ENCODE measurements around the gene TTLL11. TPM values are rescaled to one million over a fixed set of nuclear protein-coding genes. Genes with fewer than 3 reads are reported as not detected.
A peak's percentile ranks its signal among the peaks of the same experiment; 100 is the strongest.
"Not testable (repeated sequence)": the region's sequence is repeated elsewhere in the genome, so short reads cannot be mapped to it uniquely, and the experiment has no call there.

The TTLL11 gene
- total RNA-seq, 2 donors from 2014 or later: 11.8 to 20.4 TPM

DNA sequence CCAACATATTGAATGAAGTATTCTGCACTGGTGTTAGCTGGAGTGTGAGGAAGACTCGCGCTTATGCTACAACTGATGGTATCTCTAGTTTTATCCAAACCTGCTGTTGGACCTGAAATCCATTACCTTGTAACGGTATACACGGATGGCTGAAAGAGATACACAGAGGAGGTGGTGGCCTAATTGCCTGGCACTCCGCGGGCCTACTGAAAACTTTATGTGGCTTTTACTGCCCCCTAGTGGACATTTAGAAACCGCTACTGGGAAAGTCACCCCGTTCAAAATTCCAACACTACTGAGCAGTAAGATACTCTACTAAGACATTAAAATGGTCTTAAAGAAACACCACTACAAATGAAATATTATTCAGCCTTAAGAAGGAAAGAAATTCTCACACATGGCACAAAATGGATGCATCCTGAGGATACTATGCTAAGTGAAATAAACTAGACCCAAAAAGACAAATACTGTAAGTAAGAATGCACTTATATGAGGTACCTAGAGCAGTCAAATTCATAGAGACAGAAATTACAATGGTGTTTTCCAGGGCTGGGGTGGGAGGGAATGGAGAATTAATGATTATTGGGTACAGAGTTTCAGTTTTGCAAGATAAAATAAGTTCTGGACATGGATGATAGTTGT, 100.4 kb downstream of the TTLL11 start:
- intact Hi-C loops (cut with DNase I): loop anchor here (5.0 kb wide), 2 partner anchors 305 to 445 kb away; no protein-coding TSS in a partner anchor
- peak; percentile 83 for DNase-seq (ENCODE audit: low spot score)

GRCh38 chr9:121991307-121991661, 101.8 kb downstream of the TTLL11 start:
- no peak for DNase-seq (ENCODE audit: low spot score)
- intact Hi-C loops (cut with DNase I): loop anchor here (5.0 kb wide), 2 partner anchors 304 to 444 kb away; no protein-coding TSS in a partner anchor

GRCh38 chr9:121990600-121991306, 102.4 kb downstream of the TTLL11 start:
- DNase-seq (ENCODE audit: low spot score): no peak
- intact Hi-C loops (cut with DNase I): loop anchor here (5.0 kb wide), 2 partner anchors 303 to 443 kb away; no protein-coding TSS in a partner anchor

- DNase-seq (ENCODE audit: low spot score): no peak
- intact Hi-C loops (cut with DNase I): loop anchor here in 1 of 2 donors (10.0 kb wide), 1 partner anchor 304 kb away; no protein-coding TSS in a partner anchor
Measured at GRCh38 chr9:121989010-121989409, 104.1 kb downstream of the TTLL11 start.

GRCh38 chr9:121987314-121987713, 105.8 kb downstream of the TTLL11 start:
- DNase-seq (ENCODE audit: low spot score): no peak
- intact Hi-C loops (cut with DNase I): loop anchor here in 1 of 2 donors (10.0 kb wide), 1 partner anchor 303 kb away; no protein-coding TSS in a partner anchor

DNA sequence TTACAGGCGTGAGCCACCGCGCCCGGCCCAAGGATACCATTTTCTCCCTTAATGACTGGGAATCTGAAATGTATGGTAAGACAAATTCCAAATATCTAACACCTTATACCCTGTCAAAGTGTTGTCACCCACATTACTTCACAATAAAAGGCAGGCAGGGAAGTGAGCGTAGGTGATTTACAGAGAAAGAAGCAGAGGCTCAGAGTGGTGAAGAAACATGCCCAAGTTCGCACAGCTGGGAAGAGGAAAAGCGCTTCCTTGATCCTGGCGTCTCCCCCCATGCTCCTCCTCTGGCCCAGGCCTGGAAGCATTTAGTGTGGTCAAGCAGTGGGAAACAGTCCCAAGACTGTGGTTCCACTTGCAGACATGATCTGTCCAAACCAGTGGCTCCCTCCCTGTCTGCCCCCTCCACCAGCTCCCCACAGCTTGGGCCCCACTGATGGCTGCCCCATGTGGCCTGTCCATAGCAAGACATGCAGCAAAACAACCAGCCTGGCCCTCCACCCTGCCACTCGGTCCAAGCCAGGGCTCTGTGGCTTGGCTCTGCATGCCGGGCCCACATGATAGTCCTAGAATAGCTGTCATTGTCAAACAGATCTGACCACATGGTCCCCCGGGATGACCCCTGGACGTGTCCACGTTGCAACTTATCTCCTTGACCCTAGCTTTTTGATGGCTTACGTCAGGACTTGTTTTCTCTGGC, 107.2 kb downstream of the TTLL11 start:
- peak; percentile 89 for DNase-seq (ENCODE audit: low spot score)
- intact Hi-C loops (cut with DNase I): loop anchor here in 1 of 2 donors (10.0 kb wide), 1 partner anchor 301 kb away; no protein-coding TSS in a partner anchor

- intact Hi-C loops (cut with DNase I): loop anchor here in 1 of 2 donors (10.0 kb wide), 1 partner anchor 300 kb away; no protein-coding TSS in a partner anchor
- DNase-seq (ENCODE audit: low spot score): no peak
Measured at GRCh38 chr9:121984726-121985402, 108.2 kb downstream of the TTLL11 start.

DNA sequence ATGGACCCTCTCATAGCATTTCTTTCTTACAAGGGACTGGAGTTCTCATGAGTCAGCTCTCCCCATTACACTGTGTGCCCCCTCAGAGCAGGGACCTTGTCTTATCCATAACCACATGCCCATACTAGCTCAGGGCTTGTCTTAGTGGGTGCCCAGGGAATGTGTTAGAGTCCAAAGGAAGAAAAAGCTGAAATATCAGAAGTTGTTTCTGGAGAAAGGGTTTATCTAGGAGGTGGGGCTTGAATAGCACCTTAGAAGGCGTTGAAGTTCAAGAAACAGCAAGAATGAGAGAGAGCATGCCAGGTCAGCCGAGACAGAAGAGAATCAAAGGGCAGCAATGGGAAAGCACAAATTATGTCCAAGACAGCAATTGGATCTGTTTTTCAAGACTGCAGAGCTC, 109.4 kb downstream of the TTLL11 start:
- intact Hi-C loops (cut with DNase I): loop anchor here in 1 of 2 donors (10.0 kb wide), 1 partner anchor 299 kb away; no protein-coding TSS in a partner anchor
- no peak for DNase-seq (ENCODE audit: low spot score)

GRCh38 chr9:121981118-121981883, 111.8 kb downstream of the TTLL11 start:
- intact Hi-C loops (cut with DNase I): loop anchor here in 1 of 2 donors (10.0 kb wide), 1 partner anchor 296 kb away; no protein-coding TSS in a partner anchor

DNA sequence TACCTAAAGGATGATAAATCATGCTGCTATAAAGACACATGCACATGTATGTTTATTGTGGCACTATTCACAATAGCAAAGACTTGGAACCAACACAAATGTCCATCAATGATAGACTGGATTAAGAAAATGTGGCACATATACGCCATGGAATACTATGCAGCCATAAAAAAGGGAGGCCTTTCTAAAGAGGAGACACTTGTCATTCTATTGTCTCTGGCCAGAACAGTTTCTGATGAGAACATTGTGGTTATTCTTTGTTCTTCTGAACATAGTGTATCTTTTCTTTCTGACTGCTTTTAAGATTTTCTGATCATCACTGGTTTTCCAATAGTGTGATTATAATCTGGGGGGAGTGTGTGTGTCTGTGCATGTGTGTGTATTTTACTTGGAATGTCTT, 112.4 kb downstream of the TTLL11 start:
- not testable (repeated sequence) for DNase-seq (ENCODE audit: low spot score)
- intact Hi-C loops (cut with DNase I): loop anchor here in 1 of 2 donors (10.0 kb wide), 1 partner anchor 296 kb away; no protein-coding TSS in a partner anchor

More at GRCh38 chr9:121981118-121981883, 111.8 kb downstream of the TTLL11 start:
- no peak for DNase-seq (ENCODE audit: low spot score)

DNA sequence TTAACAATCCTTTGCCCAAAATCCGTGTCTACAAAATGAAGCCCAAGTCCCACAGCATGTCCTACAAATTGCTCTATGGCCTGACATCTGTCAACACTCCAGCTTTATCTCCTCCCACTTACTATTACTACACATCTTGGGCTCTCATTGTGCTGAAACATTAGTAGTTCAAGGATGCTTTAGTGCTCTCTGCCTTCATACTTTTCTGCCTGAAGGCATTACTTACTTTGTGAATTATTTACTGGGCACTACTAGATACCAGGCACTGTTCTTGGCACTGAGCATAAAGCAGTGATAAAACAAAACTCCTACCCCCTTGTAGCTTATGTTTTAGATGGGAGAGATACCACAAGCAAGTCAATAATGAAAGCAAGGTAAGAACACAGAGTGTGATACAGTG, 113.4 kb downstream of the TTLL11 start:
- DNase-seq (ENCODE audit: low spot score): no peak
- intact Hi-C loops (cut with DNase I): loop anchor here in 1 of 2 donors (10.0 kb wide), 1 partner anchor 295 kb away; no protein-coding TSS in a partner anchor

DNA sequence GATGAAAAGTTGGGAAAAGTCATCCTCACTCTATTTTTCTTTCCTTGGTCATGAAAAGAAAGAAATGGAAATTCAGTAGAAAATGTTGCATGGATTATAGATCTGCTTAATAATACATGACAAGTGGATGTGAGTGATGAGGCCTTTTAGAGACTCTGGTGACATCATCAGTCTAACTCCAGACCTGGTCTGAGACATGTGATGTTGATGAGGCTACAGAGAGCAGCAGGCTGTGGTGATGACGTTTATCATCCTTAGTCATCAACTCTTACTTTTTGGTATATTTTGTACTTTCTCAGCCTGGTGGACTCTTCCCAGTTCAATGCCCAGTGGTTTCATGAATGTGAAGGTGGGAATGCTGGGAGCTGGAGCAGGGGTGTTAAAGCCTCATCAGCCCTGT, 116.4 kb downstream of the TTLL11 start:
- intact Hi-C loops (cut with DNase I): no loop called here
- no peak for DNase-seq (ENCODE audit: low spot score)

- intact Hi-C loops (cut with DNase I): no loop called here
Measured at GRCh38 chr9:121975801-121976277, 117.3 kb downstream of the TTLL11 start.

DNA sequence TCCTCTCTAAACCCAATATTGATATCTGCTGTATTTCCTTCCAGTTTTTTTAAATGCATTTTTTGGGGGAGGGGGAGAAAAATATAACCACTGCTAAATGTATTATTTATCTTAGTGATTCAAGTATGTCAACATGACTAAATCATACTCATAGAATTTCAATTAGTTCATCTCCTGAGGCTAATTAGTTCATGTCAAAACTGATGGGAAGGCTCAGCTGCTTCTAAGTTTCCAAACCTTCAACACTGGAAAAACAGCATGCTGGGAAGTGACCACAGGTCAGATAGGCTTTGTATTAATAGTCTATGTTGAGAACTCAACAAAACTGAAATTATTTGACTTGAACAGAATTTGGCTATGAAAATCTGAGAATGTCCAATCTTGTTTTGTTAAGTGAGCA, 118.7 kb downstream of the TTLL11 start:
- DNase-seq (ENCODE audit: low spot score): no peak
- intact Hi-C loops (cut with DNase I): no loop called here

More at GRCh38 chr9:121975801-121976277, 117.3 kb downstream of the TTLL11 start:
- no peak for DNase-seq (ENCODE audit: low spot score)

DNA sequence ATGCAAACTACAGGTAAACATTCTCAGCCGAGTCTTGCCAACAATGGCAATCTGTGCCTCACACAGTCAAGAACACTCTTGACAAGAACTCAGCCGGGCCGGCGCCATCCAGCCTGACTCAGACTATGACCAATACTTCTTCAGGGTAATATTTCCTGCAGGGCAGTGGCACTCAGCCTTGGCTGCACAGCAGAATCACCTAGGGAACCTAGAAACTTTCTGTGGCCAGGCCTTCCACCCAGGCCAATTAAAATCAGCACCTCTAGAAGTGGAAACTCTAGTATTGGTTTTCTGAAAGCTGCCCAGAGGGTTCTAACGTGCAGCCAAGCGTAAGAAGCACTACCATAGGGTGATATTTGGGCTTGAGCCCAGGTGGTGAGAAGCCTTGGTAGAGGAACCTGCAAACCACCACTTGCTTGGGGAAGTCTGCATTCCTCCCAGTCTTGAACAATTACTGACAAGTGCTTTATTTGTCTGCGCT, 120.6 kb downstream of the TTLL11 start:
- intact Hi-C loops (cut with DNase I): no loop called here
- no peak for DNase-seq (ENCODE audit: low spot score)

DNA sequence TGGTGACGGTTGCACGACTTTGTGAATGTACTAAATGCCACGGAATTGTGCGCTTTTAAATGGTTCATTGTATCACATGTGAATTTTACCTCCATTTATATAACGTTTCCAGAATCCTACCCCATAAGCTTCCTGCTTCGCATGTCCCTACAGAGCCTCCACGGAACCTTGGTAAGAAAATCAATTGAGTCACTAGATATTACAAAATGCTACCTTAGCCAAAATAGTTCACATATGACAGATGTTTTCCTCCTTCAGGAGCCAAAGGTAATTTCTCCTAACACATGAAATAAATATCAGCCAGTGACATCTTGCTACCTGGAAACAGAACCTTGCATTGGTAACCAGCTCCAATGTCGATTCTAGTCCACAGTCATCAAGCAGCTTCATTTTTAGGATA, 125.1 kb downstream of the TTLL11 start:
- intact Hi-C loops (cut with DNase I): no loop called here
- no peak for DNase-seq (ENCODE audit: low spot score)

- no peak for DNase-seq (ENCODE audit: low spot score)
- intact Hi-C loops (cut with DNase I): no loop called here
Measured at GRCh38 chr9:121966706-121967105, 126.4 kb downstream of the TTLL11 start.

- intact Hi-C loops (cut with DNase I): no loop called here
- no peak for DNase-seq (ENCODE audit: low spot score)
Measured at GRCh38 chr9:121963528-121963995, 129.5 kb downstream of the TTLL11 start.

All from posterior vena cava (tissue), 2 donors.